HG02642 (cell line): ENCODE measurements around the gene PXDC1.
"Not testable (repeated sequence)": the region's sequence is repeated elsewhere in the genome, so short reads cannot be mapped to it uniquely, and the experiment has no call there.

Experiments
- ATAC-seq: cut with Tn5 transposase; IDR thresholded peaks from one replicate; pipeline ENCODE4 v1.9.1; 2021; ENCODE audit warnings: mild to moderate bottlenecking; ENCODE audit not compliant: unreplicated experiment, poor library complexity

PXDC1 gene

GRCh38 chr6:3764516-3765335 lies 13.2 kb upstream of the PXDC1 start:
- no peak for ATAC-seq

DNA sequence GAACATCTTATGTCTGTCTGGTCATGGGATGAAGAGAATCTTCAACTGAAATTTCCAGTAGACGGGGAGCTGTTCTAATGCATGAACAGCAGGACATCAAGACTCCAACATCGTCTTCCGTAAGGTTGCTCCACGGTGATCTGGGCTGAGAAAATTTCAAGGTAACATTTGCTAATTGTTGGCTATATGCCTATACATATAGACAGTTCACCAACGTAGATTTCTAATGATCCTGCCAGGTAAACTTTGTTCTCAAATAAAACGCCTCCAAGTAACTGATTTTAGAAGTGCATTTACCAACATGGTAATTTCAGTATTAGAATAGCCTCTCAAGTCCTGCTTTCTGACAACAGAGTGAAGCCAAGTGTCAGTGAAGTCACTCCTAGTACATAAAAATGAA lies 11.3 kb upstream of the PXDC1 start:
- no peak for ATAC-seq

- no peak for ATAC-seq
These were observed 10.8 kb upstream of the PXDC1 start for GRCh38 chr6:3762359-3762758.

GRCh38 chr6:3761989-3762270 lies 10.4 kb upstream of the PXDC1 start:
- no peak for ATAC-seq

- ATAC-seq = no peak
These were observed 8.2 kb upstream of the PXDC1 start for GRCh38 chr6:3759646-3760232.

DNA sequence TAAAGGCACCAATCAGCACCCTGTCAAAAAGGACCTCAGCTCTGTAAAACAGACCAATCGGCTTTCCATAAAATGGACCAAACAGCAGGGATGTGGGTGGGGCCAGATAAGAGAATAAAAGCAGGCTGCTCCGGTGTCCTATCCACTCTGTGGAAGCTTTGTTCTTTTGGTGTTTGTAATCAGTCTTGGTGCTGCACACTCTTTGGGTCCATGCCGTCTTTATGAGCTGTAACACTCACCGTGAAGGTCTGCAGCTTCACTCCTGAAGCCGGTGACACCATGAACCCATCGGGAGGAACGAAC lies 7.3 kb upstream of the PXDC1 start:
- ATAC-seq = no peak

GRCh38 chr6:3757998-3758841 lies 6.7 kb upstream of the PXDC1 start:
- ATAC-seq = not testable (repeated sequence)

GRCh38 chr6:3757241-3757641 lies 5.7 kb upstream of the PXDC1 start:
- no peak for ATAC-seq

DNA sequence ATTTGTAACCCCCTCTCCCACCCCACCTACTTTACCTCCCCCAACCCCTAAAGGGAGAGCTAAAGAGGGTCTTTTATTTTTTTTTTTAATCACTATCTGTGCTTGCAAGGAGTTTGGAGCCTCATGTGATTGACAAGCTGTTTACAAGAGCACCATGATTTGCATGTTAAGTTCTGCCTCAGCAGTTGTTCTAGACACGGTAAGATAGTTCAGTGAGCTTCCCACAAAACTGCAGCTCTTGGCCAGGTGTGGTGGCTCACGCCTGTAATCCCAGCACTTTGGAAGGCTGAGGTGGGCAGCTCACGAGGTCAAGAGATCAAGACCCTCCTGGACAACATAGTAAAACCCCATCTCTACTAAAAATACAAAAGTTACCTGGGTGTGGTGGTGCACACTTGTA lies 5.0 kb upstream of the PXDC1 start:
- no peak for ATAC-seq

DNA sequence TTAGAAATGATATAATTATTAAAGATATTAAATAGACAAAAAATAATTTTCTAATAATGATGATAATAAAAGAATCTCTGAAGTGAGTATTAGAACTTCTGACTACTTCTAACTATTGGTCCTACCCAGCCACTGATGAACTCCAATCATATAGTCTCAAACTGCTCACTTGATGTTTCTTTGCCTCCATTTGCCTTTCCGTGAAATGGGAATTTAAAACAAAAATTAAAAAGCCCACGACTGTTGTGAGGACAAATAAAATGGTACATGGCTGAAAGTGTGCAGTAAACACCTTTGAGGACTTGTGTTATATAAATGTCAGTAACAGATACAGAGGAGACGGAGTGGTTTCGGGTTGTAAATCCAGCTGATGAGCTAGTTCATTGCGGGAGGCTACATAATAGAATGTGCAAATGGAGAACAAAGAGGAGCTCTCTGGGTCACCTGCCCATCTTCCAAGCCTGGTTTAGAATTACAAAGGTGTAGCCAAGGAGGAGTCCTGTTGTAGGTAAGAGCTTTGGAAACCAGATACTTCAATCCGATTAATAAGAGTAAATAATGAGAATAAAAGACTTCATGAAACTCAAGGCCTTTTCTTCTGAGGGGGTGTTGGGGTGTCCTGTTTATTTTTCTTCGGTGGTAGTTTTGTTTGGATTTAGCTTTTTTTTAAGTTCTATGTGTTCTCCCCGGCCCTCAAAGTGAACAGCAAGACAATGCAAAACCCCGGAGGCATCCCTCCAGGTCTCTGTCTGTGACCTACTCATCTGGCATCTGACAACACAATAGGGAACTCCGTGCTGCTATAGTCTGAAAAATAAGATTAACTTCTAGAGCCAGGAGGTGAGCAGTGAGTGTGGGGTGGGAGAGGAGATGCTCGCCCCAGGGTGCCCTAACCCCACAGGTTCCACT lies 4.4 kb upstream of the PXDC1 start:
- ATAC-seq = no peak

DNA sequence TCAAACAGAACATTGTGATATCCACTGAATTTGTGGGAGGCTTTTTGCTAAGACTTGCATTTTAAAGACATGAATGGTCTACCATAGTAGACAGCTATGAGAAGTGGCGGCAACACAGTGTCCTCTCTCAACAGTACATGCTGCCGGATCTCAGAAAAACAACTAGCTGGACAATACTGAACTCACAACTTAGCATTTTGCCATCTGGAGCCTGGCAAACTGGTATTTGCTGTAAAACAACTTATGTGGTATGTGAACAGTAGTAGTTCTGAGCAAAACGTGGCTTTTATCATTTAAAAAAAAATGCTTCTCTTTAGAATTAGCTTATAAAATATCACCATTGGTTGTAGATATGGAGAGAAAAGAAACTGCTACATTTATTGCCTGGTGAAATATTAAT lies 3.3 kb upstream of the PXDC1 start:
- no peak for ATAC-seq

DNA sequence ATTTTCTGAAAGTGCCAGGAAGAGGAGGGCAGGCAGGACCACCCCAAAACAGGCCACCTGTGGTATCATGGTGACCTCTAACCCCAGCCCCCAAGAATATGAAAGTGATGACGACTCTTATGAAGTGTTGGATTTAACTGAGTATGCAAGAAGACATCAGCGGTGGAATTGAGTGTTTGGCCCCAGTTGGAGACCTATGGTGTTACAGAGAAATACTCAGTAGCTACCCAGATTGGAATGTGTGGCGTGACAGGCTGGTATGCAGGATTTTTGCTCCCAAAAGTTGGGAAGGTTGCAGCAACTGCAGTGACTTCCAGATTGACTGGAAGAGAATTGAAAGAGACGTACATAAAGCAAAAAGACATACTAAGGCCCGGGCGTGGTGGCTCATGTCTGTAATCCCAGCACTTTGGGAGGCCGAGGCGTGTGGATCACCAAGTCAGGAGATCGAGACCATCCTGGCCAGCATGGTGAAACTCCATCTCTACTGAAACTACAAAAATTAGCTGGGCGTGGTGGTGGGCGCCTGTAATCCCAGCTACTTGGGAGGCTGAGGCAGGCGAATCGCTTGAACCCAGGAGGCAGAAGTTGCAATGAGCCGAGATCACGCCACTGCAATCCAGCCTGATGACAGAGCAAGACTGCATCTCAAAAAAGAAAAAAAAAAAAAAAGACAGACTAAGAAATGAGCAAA lies 2.7 kb upstream of the PXDC1 start:
- ATAC-seq = not testable (repeated sequence)

DNA sequence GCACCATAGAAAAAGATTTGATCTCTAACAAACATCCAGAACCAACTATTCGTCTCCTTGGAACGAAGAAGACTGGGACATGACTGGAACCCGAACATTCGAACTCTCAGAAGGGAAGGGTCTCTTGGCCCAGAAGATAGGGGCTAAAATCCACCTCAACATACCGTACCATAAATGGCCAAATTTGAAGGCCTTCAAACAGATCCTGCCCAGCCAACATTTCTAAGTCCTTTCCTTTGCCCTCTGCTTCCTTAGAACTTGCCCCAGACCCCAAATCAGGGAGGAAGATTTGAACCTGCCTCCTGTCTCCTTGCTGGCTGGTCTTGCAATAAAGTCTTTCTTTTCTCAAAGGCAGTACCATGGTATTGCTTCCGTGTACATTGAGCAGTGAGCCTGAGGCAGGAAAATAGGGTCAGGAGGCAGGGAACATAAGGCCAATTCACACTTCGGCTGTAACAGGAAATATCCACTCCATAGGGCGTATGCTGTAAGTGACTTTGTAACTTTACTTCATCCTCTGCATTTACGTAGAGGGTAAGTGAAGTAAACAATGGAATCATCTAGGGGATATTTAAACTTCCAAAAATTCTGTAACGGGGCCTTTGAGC lies 1.8 kb upstream of the PXDC1 start:
- no peak for ATAC-seq

- ATAC-seq = no peak
These were observed 1.2 kb upstream of the PXDC1 start for GRCh38 chr6:3752531-3753227.

DNA sequence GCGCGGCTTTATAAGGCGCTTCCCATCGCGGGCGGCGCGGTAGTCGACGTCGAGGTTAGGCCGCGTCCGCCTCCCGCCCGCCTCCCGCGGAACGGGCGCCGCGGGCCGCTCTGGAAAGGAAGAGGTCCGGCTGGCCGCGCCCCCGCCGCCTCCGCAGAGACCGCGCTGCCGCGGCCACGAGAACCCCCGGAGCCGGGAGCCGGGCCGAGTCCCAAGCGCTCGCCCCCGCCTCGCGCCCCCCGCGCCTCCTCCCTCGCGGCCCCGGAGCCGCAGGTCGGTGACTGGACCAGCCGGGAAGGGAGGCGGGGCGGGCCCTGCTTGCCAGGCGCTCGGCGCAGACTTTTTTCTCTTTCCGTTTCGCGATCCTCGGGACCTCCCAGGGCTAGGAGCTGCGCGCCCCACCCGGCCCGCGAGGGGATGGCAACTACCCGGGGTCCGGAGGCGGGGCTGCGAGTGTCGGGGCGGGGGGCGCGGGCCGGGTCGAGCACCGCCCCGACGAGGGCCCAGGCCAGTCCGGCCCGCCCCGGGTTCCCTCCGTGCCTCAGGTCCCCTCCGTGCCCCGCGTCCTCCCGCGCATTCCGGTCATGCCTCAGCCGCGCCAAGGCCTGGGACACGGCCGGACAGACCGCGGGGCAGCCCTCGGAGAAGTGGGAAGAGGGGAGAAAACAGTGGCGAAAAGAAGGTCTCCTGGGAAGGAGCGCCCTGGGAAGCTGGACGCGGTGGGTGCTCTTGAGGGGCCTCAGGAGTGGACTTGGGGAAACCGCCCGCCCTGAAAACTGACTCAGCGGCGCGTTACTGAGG lies 417 bp upstream of the PXDC1 start:
- peak; percentile 75 for ATAC-seq

DNA sequence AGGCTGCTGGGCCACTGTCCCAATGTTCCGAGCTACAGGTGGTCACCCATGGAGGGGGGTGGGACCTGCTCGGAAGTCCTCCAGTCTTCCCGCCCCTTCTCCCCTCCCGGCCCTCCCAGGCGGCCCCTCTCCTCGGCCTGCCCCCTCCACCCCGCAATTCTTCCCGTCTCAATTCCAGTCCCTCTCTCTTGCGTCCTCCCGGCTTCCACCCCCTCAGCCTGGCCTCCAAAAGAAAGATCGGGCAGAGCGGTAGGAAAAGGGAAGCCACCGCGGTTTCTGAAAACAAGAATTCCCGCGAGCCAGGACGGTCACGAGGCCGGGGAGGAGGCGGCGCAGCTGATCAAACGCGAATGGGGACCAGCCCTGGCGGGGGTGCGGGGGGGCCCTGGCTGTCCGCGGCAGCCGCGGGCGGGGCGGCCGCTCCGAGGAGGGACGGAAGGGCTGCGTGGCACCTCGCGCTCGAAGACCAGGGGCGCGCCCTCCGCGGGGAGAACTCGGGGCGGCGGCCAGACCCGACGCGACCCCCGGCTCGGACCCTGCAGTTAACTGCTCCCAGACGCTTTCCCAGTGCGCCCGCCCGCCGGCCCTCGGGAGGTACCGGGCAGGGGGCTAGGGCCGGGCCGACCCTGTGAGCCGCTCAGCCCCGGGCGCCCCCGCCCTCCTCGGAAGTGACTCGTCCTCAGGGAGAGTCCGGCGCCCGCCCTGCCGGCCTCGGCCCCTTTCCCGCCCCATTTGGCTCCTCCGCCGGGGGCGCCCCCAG lies 1.0 kb downstream of the PXDC1 start:
- no peak for ATAC-seq

DNA sequence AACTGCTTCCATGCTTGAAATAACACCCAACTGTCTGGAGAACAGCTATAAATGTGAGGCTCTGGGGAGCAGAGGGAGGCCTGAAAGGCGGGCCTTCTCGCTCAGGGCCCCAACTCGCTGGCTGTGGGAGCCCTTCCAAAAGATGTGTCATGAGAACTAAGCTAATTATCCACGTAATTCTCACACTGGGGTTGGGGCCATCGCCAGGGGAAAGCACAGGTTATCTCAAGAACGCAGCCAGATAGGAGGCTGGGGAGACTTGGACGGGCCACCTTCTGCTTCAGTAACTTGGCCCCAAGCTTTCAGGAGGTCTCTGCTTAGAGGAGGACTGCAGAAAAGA lies 1.6 kb downstream of the PXDC1 start:
- ATAC-seq = no peak
